D721Med (cell line): ENCODE data around the gene GRN.
"Not testable (repeated sequence)": the region's sequence is repeated elsewhere in the genome, so short reads cannot be mapped to it uniquely, and the experiment has no call there.

Source experiments
- DNase-seq: peaks from one replicate; pipeline ENCODE4 v3.0.0; 2011; ENCODE audit warnings: low spot score; ENCODE audit not compliant: insufficient read length
- FAIRE-seq: peaks from 2 replicates; lab custom pipeline; 2011; peaks lifted over from hg19 to GRCh38; lab: Jason Lieb, UNC
- CTCF ChIP-seq: IDR thresholded peaks from 2 replicates; pipeline ENCODE4 v1.5.1; 2012; ENCODE audit warnings: mild to moderate bottlenecking, control low read depth; ENCODE audit not compliant: insufficient read depth; ENCODE audit errors: missing control alignments

GRN gene

GRCh38 chr17:44335968-44336367 is 9.1 kb upstream of the GRN start:
- FAIRE-seq, result no peak
- no peak for TF ChIP-seq CTCF
- DNase-seq, result no peak

- no peak for TF ChIP-seq CTCF
- FAIRE-seq (no peak), DNase-seq (no peak)
Measured at GRCh38 chr17:44338702-44339101, 6.4 kb upstream of the GRN start.

- FAIRE-seq, DNase-seq: not testable (repeated sequence)
Measured at GRCh38 chr17:44340553-44340952, 4.5 kb upstream of the GRN start.

- no peak for FAIRE-seq
- TF ChIP-seq CTCF, result no peak
- no peak for DNase-seq
Measured at GRCh38 chr17:44343510-44344209, 1.4 kb upstream of the GRN start.

GRCh38 chr17:44345454-44346026 is 438 bp downstream of the GRN start:
- DNase-seq, result no peak
- FAIRE-seq, result no peak
- TF ChIP-seq CTCF, result peak; percentile 73

GRCh38 chr17:44346064-44346844 is 1.2 kb downstream of the GRN start:
- FAIRE-seq, result no peak
- TF ChIP-seq CTCF, result no peak
- DNase-seq, result no peak

GRCh38 chr17:44347206-44348055 is 2.3 kb downstream of the GRN start:
- DNase-seq, FAIRE-seq: not testable (repeated sequence)
